ENCODE measurements around the gene TMEM86A. TPM values are rescaled to one million over a fixed set of nuclear protein-coding genes. Genes with fewer than 3 reads are reported as not detected.
"Not testable (repeated sequence)": the region's sequence is repeated elsewhere in the genome, so short reads cannot be mapped to it uniquely, and the experiment has no call there.

The TMEM86A gene
- total RNA-seq, result under 1 TPM; 0.09 to 0.26 TPM

- H3K4me3 Mint-ChIP-seq, result peak within 1 kb of the TSS; percentile 72
- peak; percentile 96 for ATAC-seq
- POLR2A ChIA-PET, result no interaction called here
- peak; percentile 93 for DNase-seq
- peaks cover 13% of the 10 kb centered on the region for H3K4me1 Mint-ChIP-seq
- H3K27ac Mint-ChIP-seq, result peak within 1 kb of the TSS; percentile 69
- intact Hi-C loops (cut with DNase I, micrococcal nuclease), result loop anchor here (1.0 to 10.0 kb wide), 8 partner anchors 23 to 546 kb away; partner anchors contain the start of genes SPTY2D1 (in 2 of the 2), E2F8 (in 1 of the 2), GTF2H1 (in 1 of the 2) and HPS5 (in 1 of the 2)
- H3K27me3 Mint-ChIP-seq, result peaks cover 3% of the 10 kb centered on the region
- H3K9me3 Mint-ChIP-seq (ENCODE audit: low read depth), result no peaks in the 10 kb centered on the region
- CTCF ChIA-PET, result interaction anchor here (0.9 kb wide), 1 partner anchor 23 kb away, joined by 3 read pairs; no protein-coding TSS in a partner anchor
- no peaks in the 10 kb centered on the region for H3K36me3 Mint-ChIP-seq (ENCODE audit: low read depth)
These were observed at the start of gene TMEM86A for GRCh38 chr11:18698341-18699268. TSS of gene TMEM86A (plus strand) at chr11:18698779. CDS start at chr11:18698887, 108 bp downstream.

GRCh38 chr11:18650353-18650752 is 48.2 kb upstream of the TMEM86A start:
- H3K27me3 Mint-ChIP-seq, result no peaks in the 10 kb centered on the region
- H3K27ac Mint-ChIP-seq, result no peak overlapping the region

GRCh38 chr11:18650859-18651557 is 47.6 kb upstream of the TMEM86A start:
- H3K4me3 Mint-ChIP-seq, result no peak overlapping the region
- intact Hi-C loops (cut with DNase I, micrococcal nuclease), result loop anchor here (1.0 to 5.0 kb wide), 6 partner anchors 111 to 534 kb away; partner anchors contain the start of gene TSG101 (in 1 of the 2)
- H3K9me3 Mint-ChIP-seq (ENCODE audit: low read depth), result no peaks in the 10 kb centered on the region
- H3K27ac Mint-ChIP-seq, result no peak overlapping the region
- ChIA-PET CTCF (interaction anchor here (0.6 to 3.7 kb wide), 13 partner anchors 9 to 665 kb away, joined by 3 to 20 read pairs (median 4); partner anchors contain the start of genes SPTY2D1 and TSG101), POLR2A (interaction anchor here (0.6 kb wide), 1 partner anchor 295 kb away, joined by 4 read pairs; no protein-coding TSS in a partner anchor)
- ATAC-seq, result peak; percentile 74
- no peaks in the 10 kb centered on the region for H3K36me3 Mint-ChIP-seq (ENCODE audit: low read depth)
- no peaks in the 10 kb centered on the region for H3K27me3 Mint-ChIP-seq
- H3K4me1 Mint-ChIP-seq, result no peaks in the 10 kb centered on the region
- peak; percentile 66 for DNase-seq

More at GRCh38 chr11:18650353-18650752, 48.2 kb upstream of the TMEM86A start:
- no peak overlapping the region for H3K4me3 Mint-ChIP-seq
- DNase-seq, result no peak
- H3K36me3 Mint-ChIP-seq (ENCODE audit: low read depth), result no peaks in the 10 kb centered on the region
- no peaks in the 10 kb centered on the region for H3K4me1 Mint-ChIP-seq
- intact Hi-C loops (cut with DNase I, micrococcal nuclease), result loop anchor here (5.0 kb wide), 3 partner anchors 123 to 533 kb away; partner anchors contain the start of gene TSG101 (in 1 of the 2)
- ChIA-PET POLR2A (interaction anchor here (0.6 kb wide), 1 partner anchor 82 kb away, joined by 8 read pairs; no protein-coding TSS in a partner anchor), CTCF (interaction anchor here (1.0 to 3.7 kb wide), 4 partner anchors 36 to 406 kb away, joined by 3 to 20 read pairs (median 5); no protein-coding TSS in a partner anchor)
- no peak for ATAC-seq
- H3K9me3 Mint-ChIP-seq (ENCODE audit: low read depth), result no peaks in the 10 kb centered on the region

GRCh38 chr11:18657673-18658072 is 40.9 kb upstream of the TMEM86A start:
- no peaks in the 10 kb centered on the region for H3K9me3 Mint-ChIP-seq (ENCODE audit: low read depth)
- no peaks in the 10 kb centered on the region for H3K4me1 Mint-ChIP-seq
- ChIA-PET POLR2A (no interaction called here), CTCF (no interaction called here)
- H3K27ac Mint-ChIP-seq, result no peak overlapping the region
- ATAC-seq (no peak), DNase-seq (no peak)
- no peaks in the 10 kb centered on the region for H3K36me3 Mint-ChIP-seq (ENCODE audit: low read depth)
- no peaks in the 10 kb centered on the region for H3K27me3 Mint-ChIP-seq
- no peak overlapping the region for H3K4me3 Mint-ChIP-seq
- intact Hi-C loops (cut with DNase I, micrococcal nuclease), result no loop called here

- intact Hi-C loops (cut with DNase I, micrococcal nuclease); H3K36me3 Mint-ChIP-seq (ENCODE audit: low read depth): not testable (repeated sequence)
These were observed 33.2 kb upstream of the TMEM86A start for GRCh38 chr11:18665353-18665872.

GRCh38 chr11:18668131-18668530 is 30.4 kb upstream of the TMEM86A start:
- H3K27ac Mint-ChIP-seq, result no peak overlapping the region
- CTCF ChIA-PET, result no interaction called here
- intact Hi-C loops (cut with DNase I, micrococcal nuclease), result no loop called here

More at GRCh38 chr11:18665353-18665872, 33.2 kb upstream of the TMEM86A start:
- H3K27me3 Mint-ChIP-seq; H3K9me3 Mint-ChIP-seq (ENCODE audit: low read depth); POLR2A ChIA-PET; H3K27ac Mint-ChIP-seq; H3K4me3 Mint-ChIP-seq; ATAC-seq; DNase-seq: not testable (repeated sequence)
- CTCF ChIA-PET, result interaction anchor here (0.7 to 0.9 kb wide), 2 partner anchors 14 to 144 kb away, joined by 3 to 4 read pairs; no protein-coding TSS in a partner anchor
- H3K4me1 Mint-ChIP-seq, result peaks cover 21% of the 10 kb centered on the region

GRCh38 chr11:18669219-18669596 is 29.4 kb upstream of the TMEM86A start:
- CTCF ChIA-PET, result interaction anchor here (0.6 to 1.1 kb wide), 3 partner anchors 20 to 667 kb away, joined by 3 read pairs; no protein-coding TSS in a partner anchor
- no peaks in the 10 kb centered on the region for H3K27me3 Mint-ChIP-seq
- ATAC-seq (peak; percentile 51), DNase-seq (peak; percentile 26)
- no peaks in the 10 kb centered on the region for H3K9me3 Mint-ChIP-seq (ENCODE audit: low read depth)
- POLR2A ChIA-PET, result no interaction called here
- no peaks in the 10 kb centered on the region for H3K36me3 Mint-ChIP-seq (ENCODE audit: low read depth)
- no peak overlapping the region for H3K4me3 Mint-ChIP-seq
- H3K4me1 Mint-ChIP-seq, result peaks cover 42% of the 10 kb centered on the region
- intact Hi-C loops (cut with DNase I, micrococcal nuclease), result no loop called here
- no peak overlapping the region for H3K27ac Mint-ChIP-seq

More at GRCh38 chr11:18668131-18668530, 30.4 kb upstream of the TMEM86A start:
- Mint-ChIP-seq H3K36me3 (ENCODE audit: low read depth) (no peaks in the 10 kb centered on the region), H3K4me1 (peaks cover 38% of the 10 kb centered on the region), H3K4me3 (no peak overlapping the region), H3K9me3 (ENCODE audit: low read depth) (no peaks in the 10 kb centered on the region), H3K27me3 (no peaks in the 10 kb centered on the region)
- POLR2A ChIA-PET, result no interaction called here
- no peak for DNase-seq
- no peak for ATAC-seq

- ATAC-seq, result no peak
- H3K4me3 Mint-ChIP-seq, result no peak overlapping the region
- H3K27ac Mint-ChIP-seq, result no peak overlapping the region
- intact Hi-C loops (cut with DNase I, micrococcal nuclease), result loop anchor here in 1 of 2 experiments (5.0 kb wide), 1 partner anchor 52 kb away; no protein-coding TSS in a partner anchor
- peaks cover 42% of the 10 kb centered on the region for H3K4me1 Mint-ChIP-seq
- no peaks in the 10 kb centered on the region for H3K9me3 Mint-ChIP-seq (ENCODE audit: low read depth)
- ChIA-PET POLR2A (no interaction called here), CTCF (interaction anchor here (1.1 kb wide), 1 partner anchor 52 kb away, joined by 3 read pairs; no protein-coding TSS in a partner anchor)
- H3K36me3 Mint-ChIP-seq (ENCODE audit: low read depth), result no peaks in the 10 kb centered on the region
- no peaks in the 10 kb centered on the region for H3K27me3 Mint-ChIP-seq
- no peak for DNase-seq
These were observed 28.9 kb upstream of the TMEM86A start for GRCh38 chr11:18669711-18670110.

- Mint-ChIP-seq H3K9me3 (ENCODE audit: low read depth) (no peaks in the 10 kb centered on the region), H3K36me3 (ENCODE audit: low read depth) (no peaks in the 10 kb centered on the region), H3K27me3 (no peaks in the 10 kb centered on the region), H3K4me3 (no peak overlapping the region), H3K27ac (peak overlapping the region; percentile 70), H3K4me1 (peaks cover 36% of the 10 kb centered on the region)
- ATAC-seq (peak; percentile 28), DNase-seq (peak; percentile 44)
- CTCF ChIA-PET, result no interaction called here
- POLR2A ChIA-PET, result interaction anchor here (0.5 kb wide), 1 partner anchor 16 kb away, joined by 4 read pairs; no protein-coding TSS in a partner anchor
- intact Hi-C loops (cut with DNase I, micrococcal nuclease), result loop anchor here in 1 of 2 experiments (5.0 kb wide), 1 partner anchor 54 kb away; no protein-coding TSS in a partner anchor
These were observed 27.3 kb upstream of the TMEM86A start for GRCh38 chr11:18671246-18671645.

GRCh38 chr11:18672209-18672608 is 26.4 kb upstream of the TMEM86A start:
- H3K9me3 Mint-ChIP-seq (ENCODE audit: low read depth); H3K27me3 Mint-ChIP-seq; H3K36me3 Mint-ChIP-seq (ENCODE audit: low read depth): not testable (repeated sequence)
- ChIA-PET POLR2A (interaction anchor here (0.7 to 1.4 kb wide), 2 partner anchors 56 to 380 kb away, joined by 3 to 6 read pairs; no protein-coding TSS in a partner anchor), CTCF (interaction anchor here (1.2 kb wide), 1 partner anchor 377 kb away, joined by 3 read pairs; no protein-coding TSS in a partner anchor)
- Mint-ChIP-seq H3K4me3 (peak overlapping the region; percentile 23), H3K4me1 (peaks cover 36% of the 10 kb centered on the region), H3K27ac (peak overlapping the region; percentile 85)
- ATAC-seq (peak; percentile 89), DNase-seq (peak; percentile 52)
- intact Hi-C loops (cut with DNase I, micrococcal nuclease), result loop anchor here (1.0 to 5.0 kb wide), 3 partner anchors 27 to 56 kb away; partner anchors contain the start of gene TMEM86A (in 1 of the 2)
